ENCODE measurements around the gene PTPRN2.

DNA sequence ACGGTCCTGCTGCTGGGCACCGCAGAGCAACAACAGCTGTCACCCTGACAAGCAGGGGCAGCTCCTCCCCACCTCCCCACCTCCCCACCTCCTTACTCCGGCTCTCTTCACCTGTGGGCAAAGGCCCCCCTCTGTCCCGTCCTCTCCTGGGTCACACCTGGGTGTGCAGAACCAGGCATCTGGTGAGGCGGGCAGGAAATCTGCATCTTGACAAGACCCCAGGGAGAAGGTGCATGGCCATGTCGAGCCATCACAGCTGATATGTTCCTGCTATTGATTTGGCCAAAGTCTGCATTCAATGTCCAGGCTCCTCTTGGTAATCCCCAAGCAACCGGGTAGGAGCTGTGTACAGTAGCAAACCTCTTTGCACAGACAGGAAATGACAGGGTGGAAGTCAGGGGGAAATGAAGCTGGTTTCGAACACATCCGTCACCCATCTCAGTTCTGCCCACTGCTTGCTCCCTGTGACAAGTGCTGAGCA lies 696.7 kb downstream of the PTPRN2 start:
- TF ChIP-seq POLR2AphosphoS5 (IDR thresholded peaks at IDR 0.05; ENCODE audit: low read depth, low read length) (no peak), EZH2phosphoT487 (IDR thresholded peaks at IDR 0.05; ENCODE audit: borderline replicate concordance) (no peak), POLR2A (IDR thresholded peaks at IDR 0.05; ENCODE audit: borderline replicate concordance, extremely low read depth, insufficient read depth, insufficient read length) (no peak), ELF1 (IDR thresholded peaks at IDR 0.05; ENCODE audit: borderline replicate concordance, low read depth) (no peak), EZH2 (IDR thresholded peaks at IDR 0.05) (no peak), CEBPB (IDR thresholded peaks at IDR 0.05; ENCODE audit: low read depth) (no peak), MAX (IDR thresholded peaks at IDR 0.05) (no peak), EGR1 (IDR thresholded peaks at IDR 0.05; ENCODE audit: low read depth) (no peak), FOSL1 (IDR thresholded peaks at IDR 0.05; ENCODE audit: low read depth) (no peak), YY1 (IDR thresholded peaks at IDR 0.05; ENCODE audit: extremely low read depth, insufficient replicate concordance, low read depth, low read length) (no peak)
- TF ChIP-seq, protein P1, sequence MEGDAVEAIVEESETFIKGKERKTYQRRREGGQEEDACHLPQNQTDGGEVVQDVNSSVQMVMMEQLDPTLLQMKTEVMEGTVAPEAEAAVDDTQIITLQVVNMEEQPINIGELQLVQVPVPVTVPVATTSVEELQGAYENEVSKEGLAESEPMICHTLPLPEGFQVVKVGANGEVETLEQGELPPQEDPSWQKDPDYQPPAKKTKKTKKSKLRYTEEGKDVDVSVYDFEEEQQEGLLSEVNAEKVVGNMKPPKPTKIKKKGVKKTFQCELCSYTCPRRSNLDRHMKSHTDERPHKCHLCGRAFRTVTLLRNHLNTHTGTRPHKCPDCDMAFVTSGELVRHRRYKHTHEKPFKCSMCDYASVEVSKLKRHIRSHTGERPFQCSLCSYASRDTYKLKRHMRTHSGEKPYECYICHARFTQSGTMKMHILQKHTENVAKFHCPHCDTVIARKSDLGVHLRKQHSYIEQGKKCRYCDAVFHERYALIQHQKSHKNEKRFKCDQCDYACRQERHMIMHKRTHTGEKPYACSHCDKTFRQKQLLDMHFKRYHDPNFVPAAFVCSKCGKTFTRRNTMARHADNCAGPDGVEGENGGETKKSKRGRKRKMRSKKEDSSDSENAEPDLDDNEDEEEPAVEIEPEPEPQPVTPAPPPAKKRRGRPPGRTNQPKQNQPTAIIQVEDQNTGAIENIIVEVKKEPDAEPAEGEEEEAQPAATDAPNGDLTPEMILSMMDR (IDR thresholded peaks at IDR 0.05 in 2 of 3, conservative IDR thresholded peaks at IDR 0.05 in 1 of 3; ENCODE audit: borderline replicate concordance in 1 of 3, insufficient read depth in 1 of 3, low read depth in 2 of 3, low read length in 2 of 3), result no peak
- TF ChIP-seq, protein P2, sequence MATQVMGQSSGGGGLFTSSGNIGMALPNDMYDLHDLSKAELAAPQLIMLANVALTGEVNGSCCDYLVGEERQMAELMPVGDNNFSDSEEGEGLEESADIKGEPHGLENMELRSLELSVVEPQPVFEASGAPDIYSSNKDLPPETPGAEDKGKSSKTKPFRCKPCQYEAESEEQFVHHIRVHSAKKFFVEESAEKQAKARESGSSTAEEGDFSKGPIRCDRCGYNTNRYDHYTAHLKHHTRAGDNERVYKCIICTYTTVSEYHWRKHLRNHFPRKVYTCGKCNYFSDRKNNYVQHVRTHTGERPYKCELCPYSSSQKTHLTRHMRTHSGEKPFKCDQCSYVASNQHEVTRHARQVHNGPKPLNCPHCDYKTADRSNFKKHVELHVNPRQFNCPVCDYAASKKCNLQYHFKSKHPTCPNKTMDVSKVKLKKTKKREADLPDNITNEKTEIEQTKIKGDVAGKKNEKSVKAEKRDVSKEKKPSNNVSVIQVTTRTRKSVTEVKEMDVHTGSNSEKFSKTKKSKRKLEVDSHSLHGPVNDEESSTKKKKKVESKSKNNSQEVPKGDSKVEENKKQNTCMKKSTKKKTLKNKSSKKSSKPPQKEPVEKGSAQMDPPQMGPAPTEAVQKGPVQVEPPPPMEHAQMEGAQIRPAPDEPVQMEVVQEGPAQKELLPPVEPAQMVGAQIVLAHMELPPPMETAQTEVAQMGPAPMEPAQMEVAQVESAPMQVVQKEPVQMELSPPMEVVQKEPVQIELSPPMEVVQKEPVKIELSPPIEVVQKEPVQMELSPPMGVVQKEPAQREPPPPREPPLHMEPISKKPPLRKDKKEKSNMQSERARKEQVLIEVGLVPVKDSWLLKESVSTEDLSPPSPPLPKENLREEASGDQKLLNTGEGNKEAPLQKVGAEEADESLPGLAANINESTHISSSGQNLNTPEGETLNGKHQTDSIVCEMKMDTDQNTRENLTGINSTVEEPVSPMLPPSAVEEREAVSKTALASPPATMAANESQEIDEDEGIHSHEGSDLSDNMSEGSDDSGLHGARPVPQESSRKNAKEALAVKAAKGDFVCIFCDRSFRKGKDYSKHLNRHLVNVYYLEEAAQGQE (IDR thresholded peaks at IDR 0.05; ENCODE audit: low read depth), result no peak
- TF ChIP-seq, protein P3, sequence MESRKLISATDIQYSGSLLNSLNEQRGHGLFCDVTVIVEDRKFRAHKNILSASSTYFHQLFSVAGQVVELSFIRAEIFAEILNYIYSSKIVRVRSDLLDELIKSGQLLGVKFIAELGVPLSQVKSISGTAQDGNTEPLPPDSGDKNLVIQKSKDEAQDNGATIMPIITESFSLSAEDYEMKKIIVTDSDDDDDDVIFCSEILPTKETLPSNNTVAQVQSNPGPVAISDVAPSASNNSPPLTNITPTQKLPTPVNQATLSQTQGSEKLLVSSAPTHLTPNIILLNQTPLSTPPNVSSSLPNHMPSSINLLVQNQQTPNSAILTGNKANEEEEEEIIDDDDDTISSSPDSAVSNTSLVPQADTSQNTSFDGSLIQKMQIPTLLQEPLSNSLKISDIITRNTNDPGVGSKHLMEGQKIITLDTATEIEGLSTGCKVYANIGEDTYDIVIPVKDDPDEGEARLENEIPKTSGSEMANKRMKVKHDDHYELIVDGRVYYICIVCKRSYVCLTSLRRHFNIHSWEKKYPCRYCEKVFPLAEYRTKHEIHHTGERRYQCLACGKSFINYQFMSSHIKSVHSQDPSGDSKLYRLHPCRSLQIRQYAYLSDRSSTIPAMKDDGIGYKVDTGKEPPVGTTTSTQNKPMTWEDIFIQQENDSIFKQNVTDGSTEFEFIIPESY (IDR thresholded peaks at IDR 0.05; ENCODE audit: extremely low read depth, insufficient replicate concordance, low read length), result no peak
